GM12892 (cell line): Measurements from ENCODE around the gene DAPK1.

Source experiments
- POLR2A ChIP-seq: IDR thresholded peaks from 2 replicates; pipeline ENCODE4 v1.6.1; 2011; ENCODE audit warnings: low read depth, low read length, control low read depth
- POLR2AphosphoS5 ChIP-seq: IDR thresholded peaks from 2 replicates; pipeline ENCODE4 v1.6.1; 2011; ENCODE audit warnings: low read depth, low read length, control low read depth
- TAF1 ChIP-seq: IDR thresholded peaks from 2 replicates; pipeline ENCODE4 v1.6.1; 2011; ENCODE audit warnings: low read depth, mild to moderate bottlenecking, control low read depth, low read length, borderline replicate concordance

DNA sequence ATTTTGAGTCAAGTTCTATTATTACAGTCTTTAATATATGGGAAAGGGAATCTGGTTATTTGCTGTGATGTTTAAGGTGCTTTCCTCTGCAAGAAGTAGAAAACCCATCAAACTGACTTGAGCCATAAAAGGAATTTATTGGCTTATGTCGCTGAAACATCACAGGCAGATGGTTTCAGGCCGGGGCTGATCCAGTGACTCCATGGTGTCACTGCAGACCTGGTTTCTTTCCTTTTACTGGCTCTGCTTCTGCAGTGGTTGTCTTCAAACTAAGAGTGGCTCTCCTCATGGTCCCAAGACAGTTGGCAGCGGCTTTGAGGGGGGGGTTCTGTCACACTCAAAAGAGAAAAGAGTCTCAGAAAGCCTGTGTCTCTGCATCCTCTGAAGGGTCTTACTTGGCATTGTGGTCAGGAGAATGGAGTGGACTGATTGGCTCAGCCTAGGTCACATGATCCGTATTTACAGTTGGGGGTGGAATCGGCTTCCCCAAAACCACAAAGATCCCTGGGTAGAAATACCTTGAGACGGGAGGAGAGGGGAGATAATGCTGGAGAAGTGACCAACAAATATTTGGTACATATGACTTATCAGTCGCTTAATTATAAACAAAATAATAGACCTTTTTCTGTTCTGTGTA is 106.3 kb downstream of the DAPK1 start:
- TF ChIP-seq POLR2A (no peak), POLR2AphosphoS5 (no peak), TAF1 (no peak)
